Brain microvascular endothelial cell (primary cell): ENCODE data around the gene EIF2B2.

ENCODE experiments used
- DNase-seq: peaks from one replicate; pipeline ENCODE4 v3.0.0-alpha.2; 2020
- H3K27ac ChIP-seq: fragments of 250-450 bp; sonication (Bioruptor Pico); 2 replicates; pipeline ENCODE4 v1.5.1; 2020; ENCODE audit warnings: mild to moderate bottlenecking, moderate library complexity
- H3K27me3 ChIP-seq: fragments of 250-450 bp; sonication (Bioruptor Pico); replicated peaks from 2 replicates; pipeline ENCODE4 v1.5.1; 2020; ENCODE audit warnings: mild to moderate bottlenecking
- H3K36me3 ChIP-seq: fragments of 250-450 bp; sonication (Bioruptor Pico); replicated peaks from 2 replicates; pipeline ENCODE4 v1.5.1; 2020; ENCODE audit warnings: mild to moderate bottlenecking
- H3K4me3 ChIP-seq: 2 replicates; pipeline ENCODE4 v1.5.1; 2011; ENCODE audit warnings: low read depth, mild to moderate bottlenecking, control low read depth, low read length, moderate library complexity
- CTCF ChIP-seq: IDR thresholded peaks from 2 replicates; pipeline ENCODE4 v1.5.1; 2011; ENCODE audit warnings: low read depth, mild to moderate bottlenecking, moderate library complexity, low read length, control low read depth, inconsistent platforms; ENCODE audit errors: missing control alignments
- in situ Hi-C: cut with HindIII; loops from 2 replicates; pipeline ENCODE4 v1.10.0; 2017; ENCODE audit warnings: low sequenced_read_pairs, low pct_ligation_motif_present

The EIF2B2 gene

GRCh38 chr14:74962046-74962445 lies 40.7 kb upstream of the EIF2B2 start:
- no peak for TF ChIP-seq CTCF
- Histone ChIP-seq H3K27me3 (no peaks in the 10 kb centered on the region), H3K36me3 (no peaks in the 10 kb centered on the region), H3K27ac (no peak overlapping the region), H3K4me3 (no peak overlapping the region)
- in situ Hi-C loops, result no loop called here
- DNase-seq, result no peak

- DNase-seq, result no peak
- Histone ChIP-seq H3K36me3 (no peaks in the 10 kb centered on the region), H3K27ac (no peak overlapping the region), H3K4me3 (no peak overlapping the region), H3K27me3 (no peaks in the 10 kb centered on the region)
- no peak for TF ChIP-seq CTCF
- in situ Hi-C loops, result no loop called here
Observed at GRCh38 chr14:74962493-74962892, 40.2 kb upstream of the EIF2B2 start.

- in situ Hi-C loops, result no loop called here
- Histone ChIP-seq H3K4me3 (no peak overlapping the region), H3K27ac (no peak overlapping the region), H3K27me3 (no peaks in the 10 kb centered on the region), H3K36me3 (no peaks in the 10 kb centered on the region)
- TF ChIP-seq CTCF, result no peak
- no peak for DNase-seq
Observed at GRCh38 chr14:74963178-74963704, 39.5 kb upstream of the EIF2B2 start.

GRCh38 chr14:74963705-74964271 lies 38.9 kb upstream of the EIF2B2 start:
- Histone ChIP-seq H3K4me3 (no peak overlapping the region), H3K36me3 (no peaks in the 10 kb centered on the region), H3K27me3 (no peaks in the 10 kb centered on the region), H3K27ac (no peak overlapping the region)
- no peak for TF ChIP-seq CTCF
- no peak for DNase-seq
- in situ Hi-C loops, result no loop called here

GRCh38 chr14:74964787-74965485 lies 37.8 kb upstream of the EIF2B2 start:
- no peak for TF ChIP-seq CTCF
- no peak overlapping the region for H3K4me3 ChIP-seq
- no peaks in the 10 kb centered on the region for H3K36me3 ChIP-seq
- no peak for DNase-seq
- H3K27me3 ChIP-seq, result no peaks in the 10 kb centered on the region
- H3K27ac ChIP-seq, result no peak overlapping the region
- in situ Hi-C loops, result no loop called here
